Measurements from ENCODE around the gene KIAA0513. TPM values are rescaled to one million over a fixed set of nuclear protein-coding genes. Genes with fewer than 3 reads are reported as not detected.

Gene KIAA0513
- total RNA-seq, 1 donor from 2014 or later, result 6.1 TPM

DNA sequence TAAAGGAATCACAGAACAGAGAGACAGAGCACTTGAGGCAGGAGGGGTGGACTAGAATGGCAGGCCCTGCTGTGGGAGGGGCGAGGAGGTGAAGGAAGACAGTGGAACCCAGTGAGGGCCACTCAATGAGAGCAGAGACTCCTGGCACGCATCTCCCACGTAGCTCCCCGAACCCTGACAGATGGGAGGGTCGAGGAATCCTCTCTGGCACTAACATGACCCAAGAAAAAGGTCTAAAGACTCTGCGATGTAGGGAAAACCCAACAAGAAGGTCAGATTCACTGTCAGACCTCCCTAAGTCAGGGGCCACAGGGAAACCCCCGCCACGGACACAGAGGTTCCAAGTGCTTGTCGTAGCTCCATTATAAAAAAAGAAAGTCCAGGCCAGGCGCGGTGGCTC, 31.2 kb upstream of the KIAA0513 start:
- DNase-seq (ENCODE audit: low spot score), result no peak

DNA sequence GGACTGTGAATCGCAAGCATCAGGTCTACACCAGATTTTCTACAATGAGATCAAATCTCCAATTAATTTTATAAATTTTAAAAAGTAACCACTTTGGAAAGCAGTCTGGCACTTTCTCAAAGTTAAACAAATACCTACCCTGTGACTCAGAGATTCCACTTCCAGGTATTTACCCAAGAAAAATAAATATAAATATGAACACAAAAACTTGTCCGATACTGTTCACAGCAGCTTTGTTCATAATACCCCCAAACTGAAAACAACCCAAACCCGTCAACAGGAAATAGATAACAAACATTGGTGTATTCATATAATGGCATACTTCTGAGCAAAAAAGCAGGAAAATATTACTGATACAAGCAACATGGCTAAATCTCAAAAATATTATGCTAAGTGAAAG, 28.4 kb upstream of the KIAA0513 start:
- no peak for DNase-seq (ENCODE audit: low spot score)
- H2AFZ ChIP-seq (replicated peaks), result no peak overlapping the region
- H3K36me3 Mint-ChIP-seq, result peaks cover 16% of the 10 kb centered on the region
- no peak overlapping the region for H3K27ac Mint-ChIP-seq
- H3K4me3 ChIP-seq, result no peak overlapping the region
- H3K27me3 ChIP-seq, result no peaks in the 10 kb centered on the region
- peaks cover 16% of the 10 kb centered on the region for H3K4me1 ChIP-seq
- no peaks in the 10 kb centered on the region for H3K9me3 ChIP-seq (ENCODE audit: low read depth)
- H3K4me1 Mint-ChIP-seq, result peaks cover 17% of the 10 kb centered on the region
- H3K27ac ChIP-seq, result no peak overlapping the region
- no peaks in the 10 kb centered on the region for H3F3A ChIP-seq (ENCODE audit: low read depth)
- no peak overlapping the region for H3K4me2 ChIP-seq
- peaks cover 5% of the 10 kb centered on the region for H3K27me3 Mint-ChIP-seq (ENCODE audit: insufficient read depth, low read depth)
- H3K79me2 ChIP-seq (ENCODE audit: low read depth), result peaks cover 78% of the 10 kb centered on the region
- no peak overlapping the region for H3K4me3 Mint-ChIP-seq
- no peaks in the 10 kb centered on the region for H3K36me3 ChIP-seq
- peaks cover 46% of the 10 kb centered on the region for H4K20me1 ChIP-seq (ENCODE audit: low read depth)
- H3K9ac ChIP-seq, result no peak overlapping the region
- TF ChIP-seq EZH2phosphoT487 (IDR thresholded peaks at IDR 0.05) (no peak), EZH2 (IDR thresholded peaks at IDR 0.05) (no peak)
- TF ChIP-seq, protein P1, sequence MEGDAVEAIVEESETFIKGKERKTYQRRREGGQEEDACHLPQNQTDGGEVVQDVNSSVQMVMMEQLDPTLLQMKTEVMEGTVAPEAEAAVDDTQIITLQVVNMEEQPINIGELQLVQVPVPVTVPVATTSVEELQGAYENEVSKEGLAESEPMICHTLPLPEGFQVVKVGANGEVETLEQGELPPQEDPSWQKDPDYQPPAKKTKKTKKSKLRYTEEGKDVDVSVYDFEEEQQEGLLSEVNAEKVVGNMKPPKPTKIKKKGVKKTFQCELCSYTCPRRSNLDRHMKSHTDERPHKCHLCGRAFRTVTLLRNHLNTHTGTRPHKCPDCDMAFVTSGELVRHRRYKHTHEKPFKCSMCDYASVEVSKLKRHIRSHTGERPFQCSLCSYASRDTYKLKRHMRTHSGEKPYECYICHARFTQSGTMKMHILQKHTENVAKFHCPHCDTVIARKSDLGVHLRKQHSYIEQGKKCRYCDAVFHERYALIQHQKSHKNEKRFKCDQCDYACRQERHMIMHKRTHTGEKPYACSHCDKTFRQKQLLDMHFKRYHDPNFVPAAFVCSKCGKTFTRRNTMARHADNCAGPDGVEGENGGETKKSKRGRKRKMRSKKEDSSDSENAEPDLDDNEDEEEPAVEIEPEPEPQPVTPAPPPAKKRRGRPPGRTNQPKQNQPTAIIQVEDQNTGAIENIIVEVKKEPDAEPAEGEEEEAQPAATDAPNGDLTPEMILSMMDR (IDR thresholded peaks at IDR 0.05), result no peak
- H3K9me3 Mint-ChIP-seq, result no peaks in the 10 kb centered on the region

More for the DNA sequence above, 31.2 kb upstream of the KIAA0513 start:
- Mint-ChIP-seq H3K27me3 (ENCODE audit: insufficient read depth, low read depth) (peaks cover 7% of the 10 kb centered on the region), H3K27ac (peak overlapping the region; percentile 20), H3K4me3 (no peak overlapping the region), H3K4me1 (peaks cover 3% of the 10 kb centered on the region), H3K9me3 (no peaks in the 10 kb centered on the region), H3K36me3 (peaks cover 20% of the 10 kb centered on the region)
- H3K4me3 ChIP-seq, result no peak overlapping the region
- H3K27me3 ChIP-seq, result no peaks in the 10 kb centered on the region
- H4K20me1 ChIP-seq (ENCODE audit: low read depth), result peaks cover 28% of the 10 kb centered on the region
- H3K79me2 ChIP-seq (ENCODE audit: low read depth), result peaks cover 54% of the 10 kb centered on the region
- H2AFZ ChIP-seq (replicated peaks), result no peak overlapping the region
- TF ChIP-seq, protein P1 (IDR thresholded peaks at IDR 0.05), result no peak
- TF ChIP-seq EZH2phosphoT487 (IDR thresholded peaks at IDR 0.05), result no peak
- TF ChIP-seq EZH2 (IDR thresholded peaks at IDR 0.05), result no peak
- H3K9ac ChIP-seq, result no peak overlapping the region
- no peaks in the 10 kb centered on the region for H3F3A ChIP-seq (ENCODE audit: low read depth)
- H3K9me3 ChIP-seq (ENCODE audit: low read depth), result no peaks in the 10 kb centered on the region
- no peaks in the 10 kb centered on the region for H3K4me1 ChIP-seq
- no peaks in the 10 kb centered on the region for H3K36me3 ChIP-seq
- no peak overlapping the region for H3K4me2 ChIP-seq
- H3K27ac ChIP-seq, result no peak overlapping the region

DNA sequence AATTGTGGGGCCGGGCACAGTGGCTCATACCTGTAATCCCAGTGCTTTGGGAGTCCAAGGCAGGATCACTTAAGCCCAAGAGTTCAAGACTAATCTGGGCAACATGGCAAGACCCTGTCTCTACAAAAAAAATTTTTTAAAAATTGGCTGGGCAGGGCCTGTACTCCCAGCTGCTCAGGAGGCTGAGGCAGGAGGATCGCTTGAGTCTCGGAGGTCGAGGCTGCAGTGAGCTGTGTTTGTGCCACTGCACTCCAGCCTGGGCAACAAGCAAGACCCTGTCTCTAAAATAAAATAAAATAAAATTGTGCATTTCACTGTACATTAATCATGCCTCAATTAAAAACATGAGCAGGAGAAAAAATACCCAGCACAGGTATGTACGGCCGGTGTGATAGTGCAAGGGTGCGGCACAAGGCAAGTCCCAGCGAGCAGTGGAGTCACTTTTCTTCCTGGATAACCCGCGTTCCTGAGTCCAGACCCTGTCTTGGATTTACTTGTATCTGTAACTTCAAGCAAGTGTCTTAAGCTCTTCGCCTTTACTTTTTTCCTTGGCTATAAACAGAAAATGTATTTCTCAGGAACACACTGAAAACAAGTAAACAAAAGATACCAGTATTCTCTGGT, 27.6 kb upstream of the KIAA0513 start:
- Histone ChIP-seq H3K36me3 (no peaks in the 10 kb centered on the region), H3K79me2 (ENCODE audit: low read depth) (peaks cover 86% of the 10 kb centered on the region), H4K20me1 (ENCODE audit: low read depth) (peaks cover 45% of the 10 kb centered on the region), H3F3A (ENCODE audit: low read depth) (no peaks in the 10 kb centered on the region), H3K9me3 (ENCODE audit: low read depth) (no peaks in the 10 kb centered on the region), H3K4me2 (no peak overlapping the region), H3K27me3 (no peaks in the 10 kb centered on the region), H3K27ac (no peak overlapping the region), H3K9ac (no peak overlapping the region), H2AFZ (replicated peaks) (no peak overlapping the region), H3K4me1 (peaks cover 16% of the 10 kb centered on the region), H3K4me3 (no peak overlapping the region)
- no peak for TF ChIP-seq EZH2phosphoT487 (IDR thresholded peaks at IDR 0.05)
- TF ChIP-seq, protein P1 (IDR thresholded peaks at IDR 0.05), result no peak
- no peak for TF ChIP-seq EZH2 (IDR thresholded peaks at IDR 0.05)
- Mint-ChIP-seq H3K4me3 (no peak overlapping the region), H3K4me1 (peaks cover 23% of the 10 kb centered on the region), H3K27ac (no peak overlapping the region), H3K27me3 (ENCODE audit: insufficient read depth, low read depth) (peaks cover 5% of the 10 kb centered on the region), H3K9me3 (no peaks in the 10 kb centered on the region), H3K36me3 (peaks cover 19% of the 10 kb centered on the region)
- DNase-seq (ENCODE audit: low spot score), result no peak

Data from neural progenitor cell (in vitro differentiated cells).